GM18909 (cell line): ENCODE results near the gene SYNE2.
"Not testable (repeated sequence)": the region's sequence is repeated elsewhere in the genome, so short reads cannot be mapped to it uniquely, and the experiment has no call there.

Source experiments
- ATAC-seq: cut with Tn5 transposase; IDR thresholded peaks from one replicate; pipeline ENCODE4 v1.9.1; 2021; ENCODE audit warnings: mild to moderate bottlenecking; ENCODE audit not compliant: unreplicated experiment, poor library complexity

The SYNE2 gene

DNA sequence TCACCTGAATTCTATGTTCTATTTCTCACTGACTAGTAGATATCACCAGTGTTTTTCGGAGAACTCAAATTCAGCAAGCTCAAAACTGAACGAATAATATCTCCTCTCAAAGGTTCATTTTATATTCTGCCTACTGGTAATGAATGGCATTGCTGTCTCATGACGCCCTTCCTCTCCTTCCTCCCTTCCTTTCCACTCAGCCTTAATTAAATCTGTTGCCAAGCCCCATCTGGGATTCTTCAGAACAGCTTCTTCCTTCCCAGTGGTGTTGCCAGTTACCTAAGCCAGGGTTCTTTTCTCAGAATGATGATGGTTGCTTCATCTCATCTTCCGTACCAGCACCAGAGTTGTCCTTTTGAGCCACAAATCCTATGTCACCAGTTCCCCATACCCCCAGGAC lies 143.2 kb downstream of the SYNE2 start:
- no peak for ATAC-seq

DNA sequence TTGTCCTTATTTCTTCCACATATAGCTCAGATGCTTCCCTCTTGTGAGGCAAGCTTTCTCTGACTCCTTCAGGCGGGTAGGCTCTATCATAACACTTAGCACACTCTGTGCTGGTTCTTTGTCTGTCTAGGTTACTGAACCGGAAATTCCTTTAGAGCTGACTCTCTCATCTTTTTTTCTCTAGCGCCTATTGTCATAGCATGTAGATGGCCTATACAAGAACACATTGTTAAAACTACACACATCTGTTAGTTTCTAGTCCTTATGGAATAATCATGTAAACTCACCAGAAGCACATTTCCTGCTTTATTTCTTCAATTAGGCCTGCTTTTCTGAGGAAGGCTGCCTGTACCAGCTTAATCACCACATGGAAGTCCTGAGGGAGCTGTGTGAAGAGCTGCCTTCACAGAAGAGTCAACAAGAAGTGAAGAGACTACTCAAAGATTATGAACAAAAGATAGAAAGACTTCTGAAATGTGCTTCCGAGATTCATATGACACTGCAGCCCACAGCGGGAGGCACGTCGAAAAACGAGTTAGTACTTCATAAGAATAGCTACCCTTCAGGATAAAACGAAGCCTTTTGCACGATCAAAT lies 143.9 kb downstream of the SYNE2 start:
- no peak for ATAC-seq

DNA sequence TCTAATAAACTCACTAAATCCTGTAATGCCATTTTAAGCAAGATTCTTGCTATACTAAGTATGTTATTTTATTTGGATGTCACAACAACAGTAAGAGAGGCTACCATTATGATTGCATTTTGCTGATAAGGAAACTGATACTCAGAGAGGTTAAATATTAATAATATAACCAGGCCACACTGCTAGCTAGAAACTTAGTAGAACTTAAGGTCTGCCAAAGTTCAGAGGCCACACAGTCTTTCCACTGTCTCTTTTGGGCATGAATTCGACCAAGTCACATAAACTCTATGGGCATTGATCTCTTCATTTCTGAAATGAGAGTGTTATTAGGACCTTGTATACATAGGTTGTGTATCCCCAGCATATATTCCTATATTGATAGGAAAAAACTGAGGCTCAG lies 147.9 kb downstream of the SYNE2 start:
- peak; percentile 56 for ATAC-seq

GRCh38 chr14:64005822-64006221 lies 153.0 kb downstream of the SYNE2 start:
- no peak for ATAC-seq

GRCh38 chr14:64008016-64008415 lies 155.2 kb downstream of the SYNE2 start:
- no peak for ATAC-seq

GRCh38 chr14:64012003-64012402 lies 159.2 kb downstream of the SYNE2 start:
- ATAC-seq: no peak

- no peak for ATAC-seq
These were observed 159.9 kb downstream of the SYNE2 start for GRCh38 chr14:64012720-64013119.

- ATAC-seq: no peak
These were observed 172.7 kb downstream of the SYNE2 start for GRCh38 chr14:64025479-64025878.

DNA sequence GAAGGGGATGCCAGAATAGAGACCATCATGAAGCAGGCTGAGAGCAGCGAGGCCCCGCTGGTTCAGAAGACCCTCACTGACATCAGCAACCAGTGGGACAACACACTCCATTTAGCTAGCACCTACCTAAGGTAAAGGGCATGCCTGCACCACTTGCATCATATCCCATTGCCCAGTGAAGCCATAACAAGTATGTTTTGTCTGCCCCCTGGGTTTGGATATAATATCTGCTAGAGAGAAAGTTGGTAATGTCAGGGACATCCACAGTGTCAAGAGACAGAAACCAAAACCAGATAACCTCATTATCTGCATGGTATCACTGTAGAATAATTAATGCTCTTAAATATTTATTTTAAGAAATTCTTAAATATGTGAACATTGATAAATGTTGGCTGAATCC lies 173.8 kb downstream of the SYNE2 start:
- ATAC-seq: no peak

DNA sequence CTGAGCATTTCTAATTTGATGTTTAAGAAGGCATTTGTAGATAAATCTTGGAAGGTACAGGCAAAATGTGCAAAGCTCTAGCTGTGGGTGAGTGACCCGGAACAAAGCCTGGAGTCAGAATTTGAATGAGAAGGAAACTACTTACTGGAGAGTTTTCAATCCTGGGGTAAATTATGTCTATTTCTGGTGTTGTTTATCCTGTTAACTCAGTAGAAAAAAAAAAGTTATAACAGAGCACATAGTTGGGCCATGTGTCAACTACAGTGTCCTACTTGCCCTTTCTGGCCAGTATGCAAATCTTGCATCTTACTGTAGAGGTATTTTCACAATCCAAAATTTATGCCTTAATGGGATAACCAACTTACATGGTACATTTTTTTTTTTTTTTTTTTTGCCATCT lies 182.3 kb downstream of the SYNE2 start:
- ATAC-seq: no peak

- not testable (repeated sequence) for ATAC-seq
These were observed 185.3 kb downstream of the SYNE2 start for GRCh38 chr14:64037869-64038745.

GRCh38 chr14:64038841-64039542 lies 186.2 kb downstream of the SYNE2 start:
- ATAC-seq: no peak

DNA sequence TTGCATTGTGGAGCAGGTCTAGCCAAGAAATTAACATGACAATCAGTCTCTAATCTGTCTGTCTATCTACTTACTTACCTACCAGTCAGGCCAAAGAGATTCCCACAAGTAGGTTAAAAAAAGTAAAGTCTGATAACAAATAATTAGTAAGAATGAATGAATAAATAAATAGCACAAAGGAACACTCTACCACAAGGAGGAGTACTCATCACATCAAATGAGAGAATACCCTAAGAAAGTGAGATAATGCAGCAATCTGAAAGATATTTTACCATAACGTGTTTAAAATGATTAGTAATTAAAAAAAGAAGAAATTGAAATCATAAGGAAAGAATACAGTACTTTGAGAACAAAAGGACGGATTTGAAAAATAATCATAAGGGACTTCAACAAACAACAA lies 187.2 kb downstream of the SYNE2 start:
- no peak for ATAC-seq

GRCh38 chr14:64043296-64043695 lies 190.5 kb downstream of the SYNE2 start:
- not testable (repeated sequence) for ATAC-seq

- ATAC-seq: no peak
These were observed 192.3 kb downstream of the SYNE2 start for GRCh38 chr14:64045091-64045490.

DNA sequence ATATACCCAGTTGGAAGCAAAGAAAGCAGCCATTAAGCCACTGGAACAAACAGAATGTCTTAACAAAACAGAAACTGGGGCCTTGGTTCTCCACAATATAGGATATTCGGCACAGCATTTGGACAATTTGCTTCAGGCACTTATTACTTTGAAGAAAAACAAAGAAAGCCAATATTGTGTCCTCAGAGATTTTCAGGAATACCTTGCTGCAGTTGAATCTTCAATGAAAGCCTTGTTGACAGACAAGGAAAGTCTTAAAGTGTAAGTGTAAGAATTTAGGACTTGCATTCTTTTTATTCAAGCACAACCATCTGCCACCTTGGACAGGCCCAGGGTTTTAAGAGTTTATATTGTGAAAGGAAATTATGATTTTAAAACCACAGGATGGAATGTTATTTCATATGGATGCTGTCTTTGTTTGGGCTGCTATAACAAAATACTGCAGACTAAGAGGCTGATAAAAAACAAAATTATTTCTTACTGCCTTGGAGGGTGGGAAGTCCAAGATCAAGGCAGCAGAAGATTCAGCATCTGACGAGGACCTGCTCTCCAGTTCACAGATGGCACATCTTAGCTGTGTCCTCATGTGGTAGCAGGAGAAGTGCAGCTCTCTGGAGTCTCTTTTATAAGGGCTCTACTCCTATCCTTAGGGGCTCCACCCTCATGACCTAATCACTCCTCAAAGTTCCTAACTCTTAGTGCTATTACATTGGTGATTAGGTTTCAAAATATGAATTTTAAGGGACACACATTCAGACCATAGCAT lies 197.0 kb downstream of the SYNE2 start:
- ATAC-seq: no peak

GRCh38 chr14:64053694-64054669 lies 201.2 kb downstream of the SYNE2 start:
- no peak for ATAC-seq

DNA sequence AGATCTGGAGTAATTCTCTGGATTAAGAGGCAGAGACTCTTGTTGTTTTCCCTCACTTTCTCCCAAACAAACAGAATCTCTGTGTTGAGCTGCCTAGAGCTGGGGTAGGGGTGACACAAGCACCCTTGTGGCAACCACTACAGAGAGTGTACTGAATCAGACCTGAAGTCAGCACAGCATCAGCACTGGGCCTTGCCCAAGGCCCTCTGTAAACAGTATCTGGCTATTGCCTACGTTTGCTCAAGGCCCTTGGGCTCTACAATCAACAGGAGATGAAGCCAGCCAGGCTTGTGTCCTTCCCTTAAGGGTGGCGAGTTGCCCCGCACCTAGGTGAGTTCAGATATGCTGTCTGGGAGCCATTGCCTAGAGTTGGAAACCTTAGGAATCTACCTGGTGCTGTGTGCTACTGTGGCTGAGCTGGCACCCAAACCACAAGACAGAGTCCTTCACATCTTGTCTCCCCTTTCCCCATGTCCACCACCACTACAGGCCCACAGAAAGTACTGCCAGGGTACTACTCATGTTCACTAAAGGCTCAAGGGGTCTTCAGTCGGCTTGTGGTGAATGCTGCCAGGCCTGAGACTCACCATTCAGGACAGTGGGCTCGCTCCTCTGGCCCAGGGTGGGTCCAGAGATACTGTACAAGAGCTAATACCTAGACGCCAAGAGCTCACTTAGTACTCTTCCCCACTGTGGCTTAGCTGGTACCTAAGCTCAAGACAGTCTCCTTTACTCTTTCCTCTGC lies 206.8 kb downstream of the SYNE2 start:
- ATAC-seq: no peak

DNA sequence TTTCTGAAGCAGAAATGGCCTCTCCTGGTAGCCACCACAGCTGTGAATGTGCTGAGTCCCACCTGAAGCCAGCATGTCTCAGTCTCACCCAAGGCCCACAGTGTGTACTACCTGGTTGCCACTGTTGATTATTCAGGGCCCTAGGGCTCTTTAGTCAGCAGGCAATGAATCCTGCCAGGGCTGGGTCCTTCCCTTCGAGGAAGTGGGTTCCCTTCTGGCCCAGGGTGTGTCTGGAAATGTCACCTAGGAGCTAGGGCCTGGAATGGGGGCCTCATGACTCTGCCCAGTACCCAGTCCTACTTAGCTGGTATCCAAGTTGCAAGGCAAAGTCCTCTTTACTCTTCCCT lies 207.4 kb downstream of the SYNE2 start:
- no peak for ATAC-seq
